GM19035 (cell line): Measurements from ENCODE around the gene SIRT5.

Experiments used
- ATAC-seq: cut with Tn5 transposase; IDR thresholded peaks from one replicate; pipeline ENCODE4 v1.9.1; 2021; ENCODE audit not compliant: unreplicated experiment

SIRT5 gene

DNA sequence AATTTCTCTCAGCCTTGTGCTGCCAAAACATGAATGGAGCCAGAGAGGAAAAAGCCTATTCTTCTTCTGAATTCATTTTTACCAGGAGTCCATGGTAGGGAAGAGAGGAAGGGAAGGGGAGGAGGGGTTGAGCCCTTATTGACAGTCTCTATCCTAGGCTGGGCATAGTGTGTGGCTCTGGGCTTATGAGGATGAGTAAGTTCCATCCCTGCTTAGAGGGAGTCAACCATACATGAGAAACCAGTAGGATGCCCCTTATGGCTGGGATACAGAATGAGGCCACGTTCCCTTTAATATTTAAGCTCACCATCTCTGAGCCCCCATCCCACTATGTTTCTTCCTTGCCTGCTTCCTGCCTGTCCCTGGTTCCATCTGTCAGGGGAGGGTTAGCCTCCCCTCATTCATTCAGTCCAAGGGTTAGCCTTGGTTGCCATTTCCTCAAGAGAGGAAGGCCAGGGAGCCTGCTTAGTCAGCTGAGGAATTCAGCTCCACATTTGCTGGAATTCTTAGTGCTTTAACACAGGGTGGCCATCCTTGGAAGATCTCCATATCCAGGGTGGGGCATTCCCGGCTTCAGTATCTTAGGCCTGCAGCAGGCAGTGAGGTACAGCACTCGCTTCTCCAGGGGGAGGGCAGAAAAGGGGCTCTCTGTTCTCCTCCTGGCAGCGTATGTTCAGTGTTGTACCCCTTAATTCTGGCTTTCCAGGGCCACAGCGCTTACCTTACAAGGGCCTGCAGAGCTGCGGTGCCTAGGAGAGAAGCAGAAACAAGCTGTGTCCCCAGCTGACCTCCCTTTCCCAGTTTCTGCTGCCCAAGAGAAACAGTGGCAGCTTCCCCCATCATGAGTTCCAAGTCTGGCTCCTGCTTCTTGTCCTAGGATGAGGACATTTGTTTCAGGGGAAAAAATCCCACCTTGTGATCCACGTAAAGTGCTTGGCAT is 12.5 kb downstream of the SIRT5 start:
- no peak for ATAC-seq

DNA sequence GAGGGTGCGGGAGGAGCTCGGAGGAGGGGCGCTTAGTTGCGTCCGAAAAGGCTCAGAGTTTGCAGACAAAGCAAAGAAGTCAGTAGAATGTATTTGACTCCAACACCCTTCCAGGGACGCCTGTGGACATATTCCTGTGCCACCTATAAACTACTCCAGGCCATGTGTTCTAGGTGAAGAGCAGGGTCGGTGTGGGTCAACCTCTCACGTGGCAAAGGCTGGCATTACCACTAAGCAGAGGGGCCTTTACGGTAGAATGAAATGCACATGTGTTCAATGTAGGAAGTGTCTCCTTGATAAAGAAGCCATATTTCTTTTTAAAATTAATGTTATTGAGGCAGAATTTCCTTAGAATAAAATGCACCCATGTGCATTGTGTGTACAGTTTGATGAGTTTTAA is 15.4 kb downstream of the SIRT5 start:
- ATAC-seq: no peak

DNA sequence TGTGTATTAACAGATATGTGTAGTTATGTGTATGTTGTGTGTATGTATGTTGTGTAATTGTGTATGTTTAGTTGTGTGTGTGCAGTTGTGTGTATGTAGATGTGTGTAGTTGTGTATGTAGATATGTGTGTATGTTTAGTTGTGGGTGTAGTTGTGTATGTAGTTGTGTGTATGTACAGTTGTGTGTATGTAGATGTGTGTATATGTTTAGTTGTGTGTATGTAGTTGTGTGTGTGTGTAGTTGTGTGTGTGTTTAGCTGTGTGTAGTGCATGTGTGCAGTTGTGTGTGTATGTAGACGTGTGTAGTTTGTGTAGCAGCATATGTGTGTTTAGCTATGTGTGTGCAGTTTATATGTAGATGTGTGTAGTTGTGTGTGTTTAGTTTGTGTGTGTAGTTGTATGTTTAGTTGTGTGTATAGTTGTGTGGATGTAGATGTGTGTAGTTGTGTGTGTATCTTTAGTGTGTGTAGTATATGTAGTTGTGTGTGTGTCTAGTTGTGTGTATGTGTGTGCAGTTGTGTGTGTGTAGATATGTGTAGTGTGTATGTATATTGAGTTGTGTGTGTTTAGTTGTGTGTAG is 16.3 kb downstream of the SIRT5 start:
- no peak for ATAC-seq

DNA sequence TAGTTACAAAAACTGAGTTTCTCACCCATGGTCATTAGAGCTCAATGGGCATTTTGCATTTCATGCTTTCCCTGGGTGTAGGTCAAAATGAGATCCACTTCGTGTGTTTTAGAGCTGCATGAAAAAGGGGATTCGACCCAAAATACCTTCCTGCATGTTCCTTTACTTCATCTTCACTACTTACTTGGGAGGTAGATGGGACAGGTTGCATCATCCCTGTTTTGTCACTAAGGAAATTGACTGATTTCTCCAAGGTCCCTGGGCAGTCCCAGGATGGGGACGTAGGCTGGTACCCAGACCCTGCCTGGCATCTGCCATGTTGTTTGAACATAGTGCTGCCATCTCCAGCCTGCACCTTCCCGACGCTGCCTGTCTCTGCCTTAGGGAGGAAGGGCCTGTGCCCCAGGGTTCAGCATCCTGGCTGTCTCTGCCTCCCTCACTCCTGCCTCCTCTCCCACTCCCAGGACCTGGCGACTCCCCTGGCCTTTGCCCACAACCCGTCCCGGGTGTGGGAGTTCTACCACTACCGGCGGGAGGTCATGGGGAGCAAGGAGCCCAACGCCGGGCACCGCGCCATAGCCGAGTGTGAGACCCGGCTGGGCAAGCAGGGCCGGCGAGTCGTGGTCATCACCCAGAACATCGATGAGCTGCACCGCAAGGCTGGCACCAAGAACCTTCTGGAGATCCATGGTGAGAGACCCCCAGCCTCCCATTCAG is 17.0 kb downstream of the SIRT5 start:
- no peak for ATAC-seq

DNA sequence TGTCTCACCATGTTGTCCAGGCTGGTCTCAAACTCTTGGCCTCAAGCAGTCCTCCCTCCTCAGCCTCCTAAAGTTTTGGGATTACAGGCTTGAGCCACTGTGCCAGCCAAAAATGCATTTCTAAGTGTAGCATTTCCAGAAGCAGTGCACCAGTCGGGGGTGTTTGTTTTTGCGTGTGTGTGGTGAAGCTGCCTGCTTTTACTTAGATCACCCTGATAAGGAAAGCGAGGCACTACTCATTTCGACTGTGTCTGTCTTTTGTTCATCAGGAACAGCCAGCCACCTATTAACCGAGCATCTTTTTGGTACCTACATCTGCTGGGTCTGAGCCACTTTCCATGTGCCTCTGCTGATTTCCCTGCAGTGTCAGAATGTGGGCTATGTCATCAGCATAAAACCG is 18.7 kb downstream of the SIRT5 start:
- ATAC-seq: no peak

DNA sequence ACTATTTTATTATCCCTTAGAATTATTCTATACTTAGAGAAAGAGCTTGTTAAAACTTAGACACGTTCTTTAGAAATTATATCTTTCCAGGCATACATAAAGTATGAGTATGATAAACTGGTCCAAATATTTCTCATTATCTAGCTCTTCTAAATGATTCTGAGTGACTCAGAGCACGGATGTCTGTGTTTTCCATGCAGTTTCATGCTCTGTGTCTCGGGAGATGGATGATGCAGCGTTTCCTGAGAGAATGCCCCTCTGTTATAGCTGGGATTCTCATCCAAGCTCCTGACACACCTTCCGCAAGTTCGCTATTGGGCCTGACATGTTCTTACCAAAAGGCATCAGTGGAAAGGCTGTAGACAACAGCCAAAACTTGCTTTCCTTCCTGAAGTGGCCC is 19.3 kb downstream of the SIRT5 start:
- ATAC-seq: no peak

DNA sequence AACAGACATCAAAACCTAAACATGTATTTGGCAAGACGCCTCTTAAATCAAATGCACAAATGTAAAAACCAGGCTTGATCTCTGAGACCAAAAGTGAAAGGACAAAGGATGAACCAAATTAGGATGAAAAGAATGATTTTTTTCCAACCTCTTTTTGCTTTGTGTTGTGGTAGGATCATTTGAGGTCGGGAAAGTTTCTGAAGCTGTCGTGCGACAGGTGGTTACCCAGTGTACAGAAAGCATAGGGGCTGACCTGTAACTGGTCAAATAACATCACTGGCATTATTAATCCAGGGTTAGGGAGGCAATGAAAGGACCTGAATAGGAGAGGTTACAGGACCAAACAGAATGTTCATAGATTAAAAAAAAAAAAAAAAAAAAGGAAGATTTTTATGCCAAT is 22.7 kb downstream of the SIRT5 start:
- no peak for ATAC-seq

DNA sequence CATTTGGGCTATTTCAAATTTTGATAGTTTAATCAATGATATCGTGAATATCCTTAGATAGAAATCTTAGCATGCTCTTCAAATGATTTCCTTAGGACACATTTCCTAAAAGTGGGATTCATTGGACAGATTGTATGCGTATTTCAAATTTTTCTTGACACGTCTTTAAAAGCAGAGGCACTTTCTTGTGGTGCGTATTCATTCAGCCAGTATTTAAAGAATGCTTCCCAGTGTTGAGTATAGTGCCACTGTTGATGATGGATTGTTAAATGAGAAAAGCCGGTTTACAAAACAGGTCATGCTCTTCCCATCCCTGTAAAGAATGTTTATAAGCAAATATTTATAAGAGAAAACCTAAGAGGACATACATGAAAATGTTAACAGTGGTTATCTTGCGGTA is 25.6 kb downstream of the SIRT5 start:
- no peak for ATAC-seq

DNA sequence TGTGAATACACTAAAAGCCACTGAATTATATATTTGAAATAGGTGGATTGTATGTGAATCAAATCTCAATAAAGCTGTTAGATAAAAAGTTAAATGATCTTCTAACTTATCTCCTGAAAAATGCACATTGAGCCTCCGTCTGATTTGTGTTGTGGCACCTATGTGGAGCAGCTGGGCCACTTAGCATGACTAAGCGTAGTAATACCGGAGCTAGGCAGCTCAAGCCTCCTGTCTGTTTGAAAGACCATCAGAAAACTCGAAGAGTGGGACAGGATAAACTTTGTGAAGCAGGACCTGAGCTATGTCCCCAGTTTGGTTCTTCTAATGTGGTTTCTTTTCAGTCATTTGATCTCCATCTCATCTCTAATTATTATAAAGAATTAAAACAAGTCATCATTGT is 29.7 kb downstream of the SIRT5 start:
- ATAC-seq: no peak

DNA sequence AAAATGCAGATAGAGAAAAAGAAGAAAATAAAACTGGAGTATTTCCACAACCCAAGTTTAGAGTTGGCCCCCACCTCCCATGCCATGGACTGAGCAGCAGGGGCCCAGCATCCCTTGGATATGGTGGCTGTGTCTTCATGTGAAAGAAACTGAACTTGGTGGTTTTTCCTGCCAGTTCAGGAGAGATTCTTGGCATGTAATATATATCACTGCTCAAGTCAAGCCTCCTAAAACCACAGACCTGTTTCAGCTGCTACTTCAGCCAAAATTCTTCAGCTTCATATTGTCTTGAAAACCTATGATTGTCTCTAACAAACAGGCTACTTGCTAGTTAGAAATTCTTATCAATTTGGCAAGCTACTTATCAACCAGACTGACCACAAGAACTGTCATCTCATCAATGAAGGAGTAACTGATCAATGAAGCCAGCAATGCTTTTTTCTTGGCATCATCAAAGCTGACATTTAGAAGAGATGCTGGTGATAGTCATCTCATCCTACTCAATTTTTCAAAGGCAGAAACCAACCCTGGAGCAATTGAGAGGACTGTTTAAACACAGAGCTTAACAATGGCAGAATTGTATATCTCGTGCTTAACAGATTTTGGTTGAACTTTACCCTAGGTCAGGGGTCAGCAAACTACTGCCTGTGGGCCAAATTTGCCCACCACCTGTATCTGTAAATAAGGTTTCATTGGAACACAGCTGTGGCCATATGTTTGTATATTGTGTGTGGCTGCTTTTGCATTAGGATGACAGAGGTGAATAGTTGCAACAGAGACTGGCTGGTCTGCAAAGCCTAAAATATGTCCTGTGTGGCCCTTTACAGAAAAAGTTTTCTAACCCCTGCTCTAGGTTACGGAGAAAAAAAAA is 30.4 kb downstream of the SIRT5 start:
- ATAC-seq: no peak

DNA sequence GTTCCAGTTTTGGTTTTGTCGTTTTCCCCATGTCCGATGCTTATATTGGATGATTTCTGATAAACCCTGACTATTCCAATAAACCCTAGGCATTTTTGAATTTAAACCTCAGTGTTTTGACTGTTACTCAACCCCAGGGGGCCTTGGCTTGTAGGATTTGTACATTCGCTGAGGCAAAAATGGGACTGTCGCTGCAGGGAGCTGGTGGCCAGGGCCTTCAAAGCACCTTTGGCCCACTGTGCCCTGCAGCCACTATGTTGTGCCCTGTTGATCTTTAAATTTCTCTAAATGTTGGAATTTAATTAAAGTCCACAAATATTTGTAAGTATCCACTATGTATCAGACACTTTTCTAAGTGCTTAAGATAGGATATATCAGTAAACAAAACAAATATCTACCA is 31.2 kb downstream of the SIRT5 start:
- no peak for ATAC-seq

DNA sequence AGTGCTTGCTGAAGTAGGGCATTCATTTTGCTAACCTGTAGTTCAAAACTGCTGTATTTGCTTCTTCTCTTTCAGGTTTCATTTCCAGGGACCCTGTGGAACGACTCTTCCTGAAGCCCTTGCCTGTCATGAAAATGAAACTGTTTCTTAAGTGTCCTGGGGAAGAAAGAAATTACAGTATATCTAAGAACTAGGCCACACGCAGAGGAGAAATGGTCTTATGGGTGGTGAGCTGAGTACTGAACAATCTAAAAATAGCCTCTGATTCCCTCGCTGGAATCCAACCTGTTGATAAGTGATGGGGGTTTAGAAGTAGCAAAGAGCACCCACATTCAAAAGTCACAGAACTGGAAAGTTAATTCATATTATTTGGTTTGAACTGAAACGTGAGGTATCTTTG is 37.3 kb downstream of the SIRT5 start:
- ATAC-seq: no peak

DNA sequence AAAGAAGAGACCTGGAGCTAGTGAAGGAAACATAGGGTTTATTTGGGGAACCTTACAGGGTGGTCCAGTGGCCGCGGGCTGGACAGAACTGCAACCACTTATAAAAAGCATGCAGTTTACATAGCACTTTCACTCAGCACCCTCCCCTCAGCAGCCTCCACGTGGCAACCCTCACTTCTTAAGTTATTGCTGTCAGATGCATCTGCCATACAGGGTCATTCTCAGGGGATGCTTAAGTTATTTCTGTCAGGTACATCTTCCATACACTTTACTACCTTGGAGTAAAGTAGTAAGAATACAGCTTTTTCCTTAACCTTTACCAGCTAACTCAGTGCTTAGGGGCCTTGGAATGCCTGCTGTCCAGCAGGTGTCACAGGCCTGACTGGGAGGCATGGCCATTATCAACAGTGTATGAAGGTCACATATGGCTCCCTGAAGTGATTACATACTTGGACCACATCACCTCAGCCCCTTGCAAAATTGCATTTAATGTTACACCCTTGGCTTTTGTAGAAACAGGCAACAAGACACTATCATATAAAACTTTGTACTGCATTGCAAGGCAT is 38.7 kb downstream of the SIRT5 start:
- ATAC-seq: no peak

DNA sequence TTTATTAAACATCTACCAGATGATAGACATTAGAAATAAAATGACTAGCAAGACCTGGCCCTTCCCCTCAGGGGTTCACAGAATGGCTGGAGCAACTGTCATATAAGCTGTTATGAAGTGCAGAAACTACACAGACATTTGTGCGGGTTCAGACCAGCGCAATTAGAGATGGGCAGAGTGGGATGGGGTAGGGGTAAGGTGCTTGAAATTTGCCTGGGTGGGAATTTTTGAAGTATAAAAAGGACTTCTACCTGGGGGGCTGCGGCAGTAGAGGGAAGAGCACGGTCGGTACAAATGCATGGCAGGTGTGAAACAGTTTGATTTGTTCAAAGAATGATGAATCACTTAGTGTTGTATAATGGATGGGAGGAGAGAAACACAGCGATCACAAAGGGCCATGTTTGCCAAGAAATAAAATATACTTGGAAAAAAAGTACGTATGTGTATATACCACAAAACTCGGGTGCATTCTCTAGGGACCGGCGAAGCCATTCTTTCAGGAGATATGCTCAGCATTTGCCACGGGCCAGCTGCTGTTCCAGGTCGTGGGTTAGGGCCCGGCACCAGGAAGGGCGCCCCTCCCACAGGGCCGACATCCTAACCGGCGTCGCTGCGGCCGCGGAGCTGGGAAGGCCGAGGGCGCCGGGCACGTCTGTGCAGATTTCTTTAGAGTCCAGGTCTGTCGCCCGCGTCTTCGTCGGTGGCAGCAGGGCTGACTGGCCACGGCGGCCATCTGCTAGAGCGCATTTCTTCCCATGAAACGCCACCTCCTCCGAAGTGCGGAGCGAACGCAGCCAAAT is 39.9 kb downstream of the SIRT5 start:
- peak; percentile 19 for ATAC-seq

DNA sequence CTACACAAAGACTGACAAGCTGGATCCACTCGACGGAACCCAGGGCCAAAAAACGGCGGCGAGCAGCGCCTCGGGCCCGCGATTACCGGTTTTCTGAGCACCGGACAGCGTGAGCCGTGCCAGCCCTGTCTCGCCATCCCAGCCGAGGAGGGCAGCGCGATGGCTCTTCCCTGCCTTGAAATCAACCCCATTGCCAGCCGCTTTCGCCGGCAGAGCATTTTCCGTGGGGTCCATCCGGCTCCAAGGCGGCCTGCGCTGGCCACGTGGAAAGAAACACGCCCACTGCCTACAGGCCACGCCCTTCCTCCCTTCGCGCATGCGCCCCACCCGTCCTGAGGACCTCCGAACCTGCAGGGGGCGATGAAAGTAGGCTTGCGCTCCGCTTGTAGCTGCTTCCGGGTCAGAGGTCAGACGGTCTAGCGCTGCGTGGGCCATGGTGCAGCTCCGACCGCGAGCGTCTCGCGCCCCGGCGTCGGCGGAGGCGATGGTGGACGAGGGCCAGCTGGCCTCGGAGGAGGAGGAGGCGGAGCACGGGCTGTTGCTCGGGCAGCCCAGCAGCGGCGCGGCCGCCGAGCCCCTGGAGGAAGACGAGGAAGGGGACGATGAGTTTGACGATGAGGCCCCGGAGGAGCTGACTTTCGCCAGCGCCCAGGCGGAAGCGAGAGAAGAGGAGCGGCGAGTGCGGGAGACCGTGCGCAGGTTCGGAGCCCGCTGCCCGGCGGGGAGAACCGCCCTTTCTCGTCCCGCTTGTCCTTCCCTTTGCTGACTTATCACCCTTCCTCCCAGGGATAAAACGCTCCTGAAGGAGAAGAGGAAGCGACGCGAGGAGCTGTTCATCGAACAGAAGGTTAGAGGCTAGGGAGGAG is 40.8 kb downstream of the SIRT5 start, which contains the start of gene NOL7:
Gene NOL7, plus strand, starts transcription at position 410 of the 866 bp plus-strand sequence. Its CDS starts 24 bp downstream, at position 434.
- ATAC-seq: peak; percentile 90

DNA sequence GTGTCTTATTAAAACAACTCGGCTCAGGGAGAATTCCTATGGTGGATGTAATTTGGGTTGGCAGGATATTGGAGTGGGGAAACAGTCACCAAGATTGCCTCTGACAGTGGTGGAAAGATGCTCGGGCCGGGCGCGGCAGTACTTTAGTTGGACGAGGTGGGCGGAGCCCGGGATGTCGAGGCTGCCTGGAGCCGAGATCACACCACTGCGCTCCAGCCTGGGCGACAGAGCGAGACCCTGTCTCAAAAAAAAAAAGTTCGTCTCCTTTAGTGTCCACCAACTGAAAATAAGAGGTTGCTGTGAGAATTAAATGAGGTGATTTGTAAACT is 41.4 kb downstream of the SIRT5 start:
- ATAC-seq: peak; percentile 25

DNA sequence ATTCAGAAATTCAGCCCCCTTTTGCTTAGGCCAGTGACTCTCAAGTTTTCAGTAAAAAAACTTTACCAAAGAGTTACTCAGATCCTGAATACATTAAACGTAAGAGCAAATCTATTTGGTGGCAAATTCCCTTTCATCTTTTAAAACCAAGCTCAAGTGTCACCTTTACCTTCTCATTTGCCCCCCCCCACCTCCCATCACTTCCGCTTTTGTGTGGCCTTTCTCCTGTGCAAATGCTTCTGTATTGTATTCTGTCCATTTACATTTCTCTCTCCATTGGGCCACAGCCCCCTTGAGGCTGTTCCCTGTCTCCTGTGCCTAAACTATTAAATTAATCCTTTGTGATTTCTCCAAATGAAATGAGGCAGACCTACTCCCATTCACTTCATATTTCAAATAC is 42.7 kb downstream of the SIRT5 start:
- no peak for ATAC-seq

DNA sequence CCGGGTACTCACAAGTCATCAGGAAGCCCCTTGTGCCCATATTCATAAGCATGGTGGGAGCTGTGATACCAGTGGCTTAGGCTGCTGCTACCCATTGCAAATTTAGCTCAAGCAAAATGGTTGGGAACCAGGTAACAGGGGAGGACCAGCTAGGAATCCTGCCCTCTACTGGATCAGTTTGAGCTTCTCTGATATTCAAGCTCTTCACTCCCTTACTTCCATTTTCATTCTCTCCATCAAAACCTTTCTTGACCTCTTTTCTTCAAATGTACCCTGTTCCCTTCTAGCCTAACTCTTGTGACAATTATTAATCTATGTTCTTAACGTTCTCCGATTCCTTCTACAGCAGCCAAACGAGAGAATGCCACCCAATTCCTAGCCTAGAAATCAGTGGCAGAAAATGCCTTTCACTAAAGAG is 50.5 kb downstream of the SIRT5 start:
- ATAC-seq: no peak
